ACC112 (cell line): Measurements from ENCODE around the gene DYNLRB1.
A peak's percentile ranks its signal among the peaks of the same experiment; 100 is the strongest.

Source experiments
- H2AFZ ChIP-seq: fragments of 200-600 bp; sonication (generic); one replicate; pipeline ENCODE4 v1.6.0; 2017; ENCODE audit warnings: antibody characterized with exemption, low read length; ENCODE audit not compliant: unreplicated experiment
- H3K27ac ChIP-seq: fragments of 200-600 bp; sonication (generic); 2 replicates; pipeline ENCODE4 v1.5.1; 2014; ENCODE audit warnings: low read depth, mild to moderate bottlenecking, antibody characterized with exemption, low read length, moderate library complexity
- H3K27me3 ChIP-seq: fragments of 200-600 bp; sonication (generic); 2 replicates; pipeline ENCODE4 v1.6.1; 2014; ENCODE audit warnings: mild to moderate bottlenecking, antibody characterized with exemption, low read length, moderate library complexity, mixed read lengths; ENCODE audit not compliant: insufficient read depth
- H3K36me3 ChIP-seq: fragments of 200-600 bp; sonication (generic); 2 replicates; pipeline ENCODE4 v1.6.1; 2016; ENCODE audit warnings: mild to moderate bottlenecking, antibody characterized with exemption, low read length, moderate library complexity, mixed read lengths; ENCODE audit not compliant: insufficient read depth
- H3K4me1 ChIP-seq: fragments of 200-600 bp; sonication (generic); one replicate; pipeline ENCODE4 v1.6.1; 2016; ENCODE audit warnings: low read length, mixed read lengths; ENCODE audit not compliant: insufficient read depth, unreplicated experiment, control insufficient read depth
- H3K4me3 ChIP-seq: fragments of 200-600 bp; sonication (generic); 2 replicates; pipeline ENCODE4 v1.5.1; 2014; ENCODE audit warnings: mild to moderate bottlenecking, low read depth, low read length
- H3K79me2 ChIP-seq: fragments of 200-600 bp; sonication (generic); one replicate; pipeline ENCODE4 v1.6.0; 2016; ENCODE audit warnings: low read length; ENCODE audit not compliant: control insufficient read depth, unreplicated experiment, insufficient read depth

DYNLRB1 gene

GRCh38 chr20:34525342-34525708, 9.1 kb downstream of the DYNLRB1 start:
- peak overlapping the region; percentile 82 for H3K27ac ChIP-seq
- peaks cover 55% of the 10 kb centered on the region for H3K79me2 ChIP-seq

GRCh38 chr20:34525709-34526416, 9.6 kb downstream of the DYNLRB1 start:
- H3K36me3 ChIP-seq, result peaks cover 23% of the 10 kb centered on the region
- H3K27me3 ChIP-seq, result no peaks in the 10 kb centered on the region
- H3K4me1 ChIP-seq, result peaks cover 40% of the 10 kb centered on the region
- H2AFZ ChIP-seq, result no peak overlapping the region
- H3K79me2 ChIP-seq, result peaks cover 54% of the 10 kb centered on the region
- H3K27ac ChIP-seq, result peak overlapping the region; percentile 82
- 0 out of 2 replicates have a peak overlapping the region, but pooled peaks have one; percentile 21 for H3K4me3 ChIP-seq

More at GRCh38 chr20:34525342-34525708, 9.1 kb downstream of the DYNLRB1 start:
- no peak overlapping the region for H3K4me3 ChIP-seq
- no peaks in the 10 kb centered on the region for H3K27me3 ChIP-seq
- H2AFZ ChIP-seq, result no peak overlapping the region
- H3K36me3 ChIP-seq, result peaks cover 20% of the 10 kb centered on the region
- peaks cover 40% of the 10 kb centered on the region for H3K4me1 ChIP-seq

- H3K27me3 ChIP-seq, result no peaks in the 10 kb centered on the region
- H2AFZ ChIP-seq, result no peak overlapping the region
- peaks cover 50% of the 10 kb centered on the region for H3K79me2 ChIP-seq
- H3K4me1 ChIP-seq, result peaks cover 40% of the 10 kb centered on the region
- peak overlapping the region; percentile 21; the same call in 1 of the 2 replicates for H3K4me3 ChIP-seq
- peaks cover 26% of the 10 kb centered on the region for H3K36me3 ChIP-seq
- H3K27ac ChIP-seq, result peak overlapping the region; percentile 82
These were observed 10.2 kb downstream of the DYNLRB1 start for GRCh38 chr20:34526466-34526865.

GRCh38 chr20:34527016-34527415, 10.8 kb downstream of the DYNLRB1 start:
- H3K4me3 ChIP-seq, result no peak overlapping the region
- peak overlapping the region; percentile 82 for H3K27ac ChIP-seq
- peaks cover 45% of the 10 kb centered on the region for H3K79me2 ChIP-seq
- no peak overlapping the region for H2AFZ ChIP-seq
- peaks cover 40% of the 10 kb centered on the region for H3K4me1 ChIP-seq
- peaks cover 26% of the 10 kb centered on the region for H3K36me3 ChIP-seq
- no peaks in the 10 kb centered on the region for H3K27me3 ChIP-seq

- Histone ChIP-seq H2AFZ (no peak overlapping the region), H3K36me3 (peaks cover 32% of the 10 kb centered on the region), H3K4me3 (no peak overlapping the region), H3K79me2 (peaks cover 32% of the 10 kb centered on the region), H3K27ac (no peak overlapping the region), H3K27me3 (no peaks in the 10 kb centered on the region), H3K4me1 (peaks cover 26% of the 10 kb centered on the region)
These were observed 12.7 kb downstream of the DYNLRB1 start for GRCh38 chr20:34528921-34529297.

GRCh38 chr20:34529742-34530141, 13.5 kb downstream of the DYNLRB1 start:
- Histone ChIP-seq H3K4me1 (peaks cover 20% of the 10 kb centered on the region), H3K27ac (no peak overlapping the region), H3K36me3 (peaks cover 34% of the 10 kb centered on the region), H3K79me2 (peaks cover 25% of the 10 kb centered on the region), H2AFZ (no peak overlapping the region), H3K4me3 (no peak overlapping the region), H3K27me3 (no peaks in the 10 kb centered on the region)

GRCh38 chr20:34530342-34530741, 14.1 kb downstream of the DYNLRB1 start:
- Histone ChIP-seq H3K4me3 (no peak overlapping the region), H3K36me3 (peaks cover 40% of the 10 kb centered on the region), H2AFZ (no peak overlapping the region), H3K27me3 (no peaks in the 10 kb centered on the region), H3K27ac (no peak overlapping the region), H3K4me1 (peaks cover 14% of the 10 kb centered on the region), H3K79me2 (peaks cover 19% of the 10 kb centered on the region)

- Histone ChIP-seq H3K36me3 (peaks cover 41% of the 10 kb centered on the region), H3K27ac (no peak overlapping the region), H3K79me2 (peaks cover 15% of the 10 kb centered on the region), H3K4me3 (no peak overlapping the region), H2AFZ (no peak overlapping the region), H3K4me1 (peaks cover 4% of the 10 kb centered on the region), H3K27me3 (no peaks in the 10 kb centered on the region)
These were observed 15.5 kb downstream of the DYNLRB1 start for GRCh38 chr20:34531608-34532265.

GRCh38 chr20:34532320-34532719, 16.1 kb downstream of the DYNLRB1 start:
- H3K27ac ChIP-seq, result no peak overlapping the region
- H3K4me3 ChIP-seq, result no peak overlapping the region
- H2AFZ ChIP-seq, result no peak overlapping the region
- H3K4me1 ChIP-seq, result no peaks in the 10 kb centered on the region
- H3K79me2 ChIP-seq, result peaks cover 10% of the 10 kb centered on the region
- no peaks in the 10 kb centered on the region for H3K27me3 ChIP-seq
- H3K36me3 ChIP-seq, result peaks cover 37% of the 10 kb centered on the region

GRCh38 chr20:34532756-34533155, 16.5 kb downstream of the DYNLRB1 start:
- Histone ChIP-seq H3K36me3 (peaks cover 32% of the 10 kb centered on the region; the same call in 1 of the 2 replicates), H3K4me3 (no peak overlapping the region), H3K27ac (no peak overlapping the region), H3K79me2 (peaks cover 6% of the 10 kb centered on the region), H2AFZ (no peak overlapping the region), H3K4me1 (no peaks in the 10 kb centered on the region), H3K27me3 (no peaks in the 10 kb centered on the region)
